ENCODE results near the gene CDIPT. TPM values are rescaled to one million over a fixed set of nuclear protein-coding genes. Genes with fewer than 3 reads are reported as not detected.

Gene CDIPT
- total and polyA plus RNA-seq, 2 of the 13 experiments (the other 11 are each of a cell fraction or from before 2014, with no cell fraction given), result 54.9 to 97.5 TPM

- TF ChIP-seq, protein P1, sequence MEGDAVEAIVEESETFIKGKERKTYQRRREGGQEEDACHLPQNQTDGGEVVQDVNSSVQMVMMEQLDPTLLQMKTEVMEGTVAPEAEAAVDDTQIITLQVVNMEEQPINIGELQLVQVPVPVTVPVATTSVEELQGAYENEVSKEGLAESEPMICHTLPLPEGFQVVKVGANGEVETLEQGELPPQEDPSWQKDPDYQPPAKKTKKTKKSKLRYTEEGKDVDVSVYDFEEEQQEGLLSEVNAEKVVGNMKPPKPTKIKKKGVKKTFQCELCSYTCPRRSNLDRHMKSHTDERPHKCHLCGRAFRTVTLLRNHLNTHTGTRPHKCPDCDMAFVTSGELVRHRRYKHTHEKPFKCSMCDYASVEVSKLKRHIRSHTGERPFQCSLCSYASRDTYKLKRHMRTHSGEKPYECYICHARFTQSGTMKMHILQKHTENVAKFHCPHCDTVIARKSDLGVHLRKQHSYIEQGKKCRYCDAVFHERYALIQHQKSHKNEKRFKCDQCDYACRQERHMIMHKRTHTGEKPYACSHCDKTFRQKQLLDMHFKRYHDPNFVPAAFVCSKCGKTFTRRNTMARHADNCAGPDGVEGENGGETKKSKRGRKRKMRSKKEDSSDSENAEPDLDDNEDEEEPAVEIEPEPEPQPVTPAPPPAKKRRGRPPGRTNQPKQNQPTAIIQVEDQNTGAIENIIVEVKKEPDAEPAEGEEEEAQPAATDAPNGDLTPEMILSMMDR (CRISPR knock-in tag; IDR thresholded peaks at IDR 0.05), result peak; percentile 95
- TF ChIP-seq ZNF83 (CRISPR knock-in tag; IDR thresholded peaks at IDR 0.05; ENCODE audit: borderline replicate concordance), result no peak
- no peak for TF ChIP-seq ZNF367 (CRISPR knock-in tag; IDR thresholded peaks at IDR 0.05; ENCODE audit: borderline replicate concordance)
- TF ChIP-seq CSRNP1 (CRISPR knock-in tag; IDR thresholded peaks at IDR 0.05), result peak; percentile 79
- TF ChIP-seq ZNF766 (CRISPR knock-in tag; IDR thresholded peaks at IDR 0.05; ENCODE audit: borderline replicate concordance), result no peak
- no peak for TF ChIP-seq KLF15 (CRISPR knock-in tag; IDR thresholded peaks at IDR 0.05; ENCODE audit: borderline replicate concordance)
- TF ChIP-seq TCF7 (IDR thresholded peaks at IDR 0.05; ENCODE audit: low read depth), result peak; percentile 43; the same call in 1 of the 2 replicates
- TF ChIP-seq, protein P2, sequence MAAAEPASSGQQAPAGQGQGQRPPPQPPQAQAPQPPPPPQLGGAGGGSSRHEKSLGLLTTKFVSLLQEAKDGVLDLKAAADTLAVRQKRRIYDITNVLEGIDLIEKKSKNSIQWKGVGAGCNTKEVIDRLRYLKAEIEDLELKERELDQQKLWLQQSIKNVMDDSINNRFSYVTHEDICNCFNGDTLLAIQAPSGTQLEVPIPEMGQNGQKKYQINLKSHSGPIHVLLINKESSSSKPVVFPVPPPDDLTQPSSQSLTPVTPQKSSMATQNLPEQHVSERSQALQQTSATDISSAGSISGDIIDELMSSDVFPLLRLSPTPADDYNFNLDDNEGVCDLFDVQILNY (CRISPR knock-in tag; conservative IDR thresholded peaks at IDR 0.05), result 0 out of 2 replicates have a peak, but pooled peaks have one; percentile 57
- TF ChIP-seq, protein P3, sequence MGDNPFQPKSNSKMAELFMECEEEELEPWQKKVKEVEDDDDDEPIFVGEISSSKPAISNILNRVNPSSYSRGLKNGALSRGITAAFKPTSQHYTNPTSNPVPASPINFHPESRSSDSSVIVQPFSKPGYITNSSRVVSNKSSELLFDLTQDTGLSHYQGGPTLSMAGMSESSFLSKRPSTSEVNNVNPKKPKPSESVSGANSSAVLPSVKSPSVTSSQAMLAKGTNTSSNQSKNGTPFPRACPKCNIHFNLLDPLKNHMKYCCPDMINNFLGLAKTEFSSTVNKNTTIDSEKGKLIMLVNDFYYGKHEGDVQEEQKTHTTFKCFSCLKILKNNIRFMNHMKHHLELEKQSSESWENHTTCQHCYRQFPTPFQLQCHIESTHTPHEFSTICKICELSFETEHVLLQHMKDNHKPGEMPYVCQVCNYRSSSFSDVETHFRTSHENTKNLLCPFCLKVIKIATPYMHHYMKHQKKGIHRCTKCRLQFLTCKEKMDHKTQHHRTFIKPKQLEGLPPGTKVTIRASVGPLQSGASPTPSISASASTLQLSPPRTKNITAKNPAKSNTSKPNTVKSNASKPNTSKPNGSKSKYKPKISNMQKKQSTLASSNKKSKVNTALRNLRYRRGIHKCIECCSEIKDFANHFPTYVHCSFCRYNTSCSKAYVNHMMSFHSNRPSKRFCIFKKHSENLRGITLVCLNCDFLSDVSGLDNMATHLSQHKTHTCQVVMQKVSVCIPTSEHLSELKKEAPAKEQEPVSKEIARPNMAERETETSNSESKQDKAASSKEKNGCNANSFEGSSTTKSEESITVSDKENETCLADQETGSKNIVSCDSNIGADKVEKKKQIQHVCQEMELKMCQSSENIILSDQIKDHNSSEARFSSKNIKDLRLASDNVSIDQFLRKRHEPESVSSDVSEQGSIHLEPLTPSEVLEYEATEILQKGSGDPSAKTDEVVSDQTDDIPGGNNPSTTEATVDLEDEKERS (CRISPR knock-in tag; IDR thresholded peaks at IDR 0.05), result no peak
- no peak; the same call in 1 of the 2 replicates for TF ChIP-seq ATAD3A (CRISPR knock-in tag; IDR thresholded peaks at IDR 0.05)
- TF ChIP-seq, protein P4, sequence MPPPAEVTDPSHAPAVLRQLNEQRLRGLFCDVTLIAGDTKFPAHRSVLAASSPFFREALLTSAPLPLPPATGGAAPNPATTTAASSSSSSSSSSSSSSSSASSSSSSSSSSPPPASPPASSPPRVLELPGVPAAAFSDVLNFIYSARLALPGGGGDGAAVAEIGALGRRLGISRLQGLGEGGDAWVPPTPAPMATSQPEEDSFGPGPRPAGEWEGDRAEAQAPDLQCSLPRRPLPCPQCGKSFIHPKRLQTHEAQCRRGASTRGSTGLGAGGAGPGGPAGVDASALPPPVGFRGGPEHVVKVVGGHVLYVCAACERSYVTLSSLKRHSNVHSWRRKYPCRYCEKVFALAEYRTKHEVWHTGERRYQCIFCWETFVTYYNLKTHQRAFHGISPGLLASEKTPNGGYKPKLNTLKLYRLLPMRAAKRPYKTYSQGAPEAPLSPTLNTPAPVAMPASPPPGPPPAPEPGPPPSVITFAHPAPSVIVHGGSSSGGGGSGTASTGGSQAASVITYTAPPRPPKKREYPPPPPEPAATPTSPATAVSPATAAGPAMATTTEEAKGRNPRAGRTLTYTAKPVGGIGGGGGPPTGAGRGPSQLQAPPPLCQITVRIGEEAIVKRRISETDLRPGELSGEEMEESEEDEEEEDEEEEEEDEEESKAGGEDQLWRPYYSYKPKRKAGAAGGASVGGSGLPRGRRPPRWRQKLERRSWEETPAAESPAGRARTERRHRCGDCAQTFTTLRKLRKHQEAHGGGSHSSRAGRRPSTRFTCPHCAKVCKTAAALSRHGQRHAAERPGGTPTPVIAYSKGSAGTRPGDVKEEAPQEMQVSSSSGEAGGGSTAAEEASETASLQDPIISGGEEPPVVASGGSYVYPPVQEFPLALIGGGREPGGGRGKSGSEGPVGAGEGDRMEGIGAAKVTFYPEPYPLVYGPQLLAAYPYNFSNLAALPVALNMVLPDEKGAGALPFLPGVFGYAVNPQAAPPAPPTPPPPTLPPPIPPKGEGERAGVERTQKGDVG (CRISPR knock-in tag; IDR thresholded peaks at IDR 0.05; ENCODE audit: borderline replicate concordance), result no peak
- no peak; the same call in 1 of the 2 replicates for TF ChIP-seq ZMAT3 (CRISPR knock-in tag; conservative IDR thresholded peaks at IDR 0.05)
- peak; percentile 69 for TF ChIP-seq AGO2 (optimal IDR thresholded peaks at IDR 0.05; ENCODE audit: low read depth, low read length)
- 0 out of 2 replicates have a peak, but pooled peaks have one; percentile 25 for TF ChIP-seq ZNF44 (CRISPR knock-in tag; IDR thresholded peaks at IDR 0.05)
- TF ChIP-seq SRSF4 (IDR thresholded peaks at IDR 0.05; ENCODE audit: low read depth, low read length, poor library complexity, severe bottlenecking), result no peak
- no peak; the same call in none of the 2 replicates for TF ChIP-seq NFKB2 (CRISPR knock-in tag; IDR thresholded peaks at IDR 0.05; ENCODE audit: borderline replicate concordance)
- TF ChIP-seq FOSL2 (CRISPR knock-in tag; IDR thresholded peaks at IDR 0.05), result peak; percentile 80
These were observed at the start of gene CDIPT (continued) for GRCh38 chr16:29862884-29863668.
